Measurements from ENCODE around the gene TM9SF4.

The TM9SF4 gene

GRCh38 chr20:32109392-32110172, at the start of gene TM9SF4 (continued):
- peak; percentile 93 for TF ChIP-seq PRDM10 (tag by site-specific recombination; IDR thresholded peaks at IDR 0.05)
- no peak for TF ChIP-seq ZNF768 (tag by site-specific recombination; IDR thresholded peaks at IDR 0.05)
- peak; percentile 75 for TF ChIP-seq ZNF24 (tag by site-specific recombination; IDR thresholded peaks at IDR 0.05)
- TF ChIP-seq ZNF239 (tag by site-specific recombination; IDR thresholded peaks at IDR 0.05) = 0 out of 2 replicates have a peak, but pooled peaks have one; percentile 45
- no peak for TF ChIP-seq ZNF114 (tag by site-specific recombination; IDR thresholded peaks at IDR 0.05)
- no peak for TF ChIP-seq PBX3 (CRISPR knock-in tag; IDR thresholded peaks at IDR 0.05)
- peak; percentile 59 for TF ChIP-seq ZFP69B (tag by site-specific recombination; IDR thresholded peaks at IDR 0.05)
- TF ChIP-seq ZNF670 (tag by site-specific recombination; IDR thresholded peaks at IDR 0.05; ENCODE audit: low read depth) = no peak
- TF ChIP-seq ZBTB8A (tag by site-specific recombination; IDR thresholded peaks at IDR 0.05) = peak; percentile 68; the same call in 1 of the 2 replicates
- no peak for TF ChIP-seq ZNF133 (tag by site-specific recombination; IDR thresholded peaks at IDR 0.05)
- TF ChIP-seq SP2 (tag by site-specific recombination; IDR thresholded peaks at IDR 0.05) = peak; percentile 78
- no peak for TF ChIP-seq ZNF555 (tag by site-specific recombination; conservative IDR thresholded peaks at IDR 0.05)
- no peak for TF ChIP-seq ZNF544 (tag by site-specific recombination; IDR thresholded peaks at IDR 0.05)
- peak; percentile 95 for TF ChIP-seq WT1 (tag by site-specific recombination; IDR thresholded peaks at IDR 0.05)
- TF ChIP-seq TSHZ1 (tag by site-specific recombination; IDR thresholded peaks at IDR 0.05; ENCODE audit: borderline replicate concordance) = peak; percentile 19; the same call in 1 of the 2 replicates
- no peak for TF ChIP-seq ZNF175 (tag by site-specific recombination; IDR thresholded peaks at IDR 0.05)
- no peak for TF ChIP-seq ZNF776 (tag by site-specific recombination; IDR thresholded peaks at IDR 0.05; ENCODE audit: borderline replicate concordance)
- no peak for TF ChIP-seq PATZ1 (tag by site-specific recombination; IDR thresholded peaks at IDR 0.05)
- TF ChIP-seq ZFP37 (tag by site-specific recombination; IDR thresholded peaks at IDR 0.05) = 0 out of 2 replicates have a peak, but pooled peaks have one; percentile 59
- TF ChIP-seq HOXD13 (CRISPR knock-in tag; IDR thresholded peaks at IDR 0.05; ENCODE audit: borderline replicate concordance) = no peak
- TF ChIP-seq ZSCAN5A (tag by site-specific recombination; IDR thresholded peaks at IDR 0.05) = peak; percentile 70; the same call in 1 of the 2 replicates
- no peak for TF ChIP-seq ZNF785 (tag by site-specific recombination; IDR thresholded peaks at IDR 0.05)
- no peak for TF ChIP-seq ZBTB49 (tag by site-specific recombination; IDR thresholded peaks at IDR 0.05; ENCODE audit: low read depth)
- peak; percentile 92 for TF ChIP-seq OVOL3 (tag by site-specific recombination; IDR thresholded peaks at IDR 0.05)
- TF ChIP-seq ZSCAN23 (tag by site-specific recombination; IDR thresholded peaks at IDR 0.05) = no peak; the same call in 1 of the 2 replicates
